NCI-H128 (cell line): ENCODE data around the gene ERC1.
"Not testable (repeated sequence)": the region's sequence is repeated elsewhere in the genome, so short reads cannot be mapped to it uniquely, and the experiment has no call there.

Source experiments
- DNase-seq: peaks from one replicate; lab custom pipeline; 2025; ENCODE audit not compliant: unreplicated experiment; lab: John Stamatoyannopoulos, UW

The ERC1 gene

DNA sequence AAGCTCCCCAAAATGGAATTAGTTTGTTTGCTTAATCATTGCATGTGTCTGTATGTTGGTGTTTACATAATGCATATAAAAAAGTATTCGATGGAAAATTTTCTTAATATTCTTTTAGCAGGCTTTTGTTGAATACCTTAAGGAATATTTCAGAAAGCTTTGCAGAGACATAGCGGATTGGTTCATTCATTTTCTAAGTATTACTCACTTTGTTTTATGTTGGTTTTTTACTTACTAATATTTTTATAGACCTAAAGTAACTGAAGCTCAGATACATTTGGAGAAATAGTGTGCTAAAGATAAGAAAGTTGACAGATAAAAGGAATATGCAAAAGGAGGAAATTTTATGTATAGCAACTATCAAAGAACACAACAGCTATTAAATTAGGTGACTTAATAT is 191.0 kb downstream of the ERC1 start:
- no peak for DNase-seq

DNA sequence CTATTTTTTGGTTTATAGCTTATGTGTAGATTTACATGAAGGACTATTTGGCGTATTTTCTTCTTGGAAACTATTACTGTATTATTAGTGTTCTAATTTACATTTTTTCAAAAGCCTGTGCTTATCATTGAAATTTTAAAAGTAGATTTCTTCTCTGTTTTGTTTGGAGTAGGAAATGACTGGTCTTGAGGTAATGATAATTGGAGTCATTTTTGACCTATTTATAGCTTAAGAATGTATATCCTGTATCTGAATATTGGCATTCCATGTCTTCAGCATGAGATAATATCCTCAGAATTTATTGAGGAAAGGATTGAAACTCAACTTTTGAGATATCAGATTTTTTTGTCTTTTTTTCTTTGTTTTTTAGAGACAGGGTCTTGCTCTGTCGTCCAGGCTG is 193.4 kb downstream of the ERC1 start:
- no peak for DNase-seq

DNA sequence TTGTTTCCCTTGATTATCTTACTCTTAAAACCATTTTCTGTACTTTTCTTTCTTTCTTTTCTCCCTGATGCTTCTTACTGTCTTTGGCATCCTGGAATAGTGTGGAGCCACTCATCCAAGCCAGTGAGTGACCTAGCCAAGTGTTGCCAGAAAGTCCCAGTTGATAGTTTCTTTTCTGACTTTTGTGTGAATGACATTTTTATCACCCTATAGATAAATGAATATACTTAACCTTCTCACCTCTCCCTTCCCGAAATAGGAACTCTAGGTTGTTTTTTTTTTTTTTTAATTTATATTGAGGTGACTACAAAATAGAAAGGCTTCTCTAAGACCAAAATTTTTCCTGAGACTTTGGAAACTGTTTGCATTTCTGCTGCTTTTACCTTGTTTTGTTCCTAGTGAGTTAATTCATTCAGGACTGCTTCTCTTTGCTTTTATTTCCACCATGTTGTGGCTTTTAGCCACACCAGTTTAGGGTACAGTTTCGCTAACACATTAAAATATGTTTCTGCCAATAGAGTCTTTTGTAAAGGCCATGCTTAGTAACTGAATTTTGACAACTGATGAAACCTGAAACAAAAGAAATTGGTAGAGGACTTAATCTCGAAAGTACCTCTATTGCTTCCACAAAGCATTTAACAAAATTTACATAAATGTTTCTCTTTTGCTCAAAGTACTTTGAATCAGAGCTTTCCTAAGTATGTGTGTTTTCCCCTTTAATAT is 194.6 kb downstream of the ERC1 start:
- no peak for DNase-seq

DNA sequence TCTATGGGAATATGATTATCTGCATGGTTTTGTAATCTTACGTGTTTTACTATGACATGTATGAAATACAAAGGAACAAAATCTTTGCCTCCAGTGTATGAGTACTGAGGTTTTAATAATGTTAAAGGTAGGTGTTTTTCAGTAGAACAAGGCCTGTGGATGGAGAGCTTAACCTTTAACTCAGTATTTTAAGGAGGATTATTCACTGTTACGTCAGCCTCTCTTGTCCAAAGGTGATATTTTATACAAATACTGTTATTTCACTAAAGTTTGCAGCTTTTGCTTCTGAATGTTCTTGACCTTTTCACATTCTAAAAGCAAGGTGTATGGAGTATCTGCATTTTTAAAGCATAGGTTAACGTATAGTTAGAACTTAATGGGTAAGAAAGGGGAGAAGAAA is 195.3 kb downstream of the ERC1 start:
- no peak for DNase-seq

DNA sequence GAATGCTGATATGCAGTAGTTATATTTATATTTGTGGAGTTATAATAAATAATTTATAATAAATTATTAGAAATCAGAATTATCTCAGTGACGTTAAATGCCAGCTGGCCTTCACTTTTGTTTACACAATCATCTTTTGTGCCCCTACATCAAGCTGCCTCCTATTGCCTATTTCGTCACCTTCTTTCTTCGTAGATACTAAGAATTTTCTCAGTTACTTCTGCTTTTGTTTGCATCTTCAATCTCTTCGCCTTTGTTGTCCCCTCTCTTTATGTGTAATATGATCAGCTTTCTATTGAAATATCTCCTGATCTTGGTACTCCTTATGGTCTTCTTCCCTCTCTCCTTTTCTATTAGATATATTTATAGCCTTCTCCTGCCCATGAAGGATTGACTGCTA is 197.0 kb downstream of the ERC1 start:
- DNase-seq = no peak

DNA sequence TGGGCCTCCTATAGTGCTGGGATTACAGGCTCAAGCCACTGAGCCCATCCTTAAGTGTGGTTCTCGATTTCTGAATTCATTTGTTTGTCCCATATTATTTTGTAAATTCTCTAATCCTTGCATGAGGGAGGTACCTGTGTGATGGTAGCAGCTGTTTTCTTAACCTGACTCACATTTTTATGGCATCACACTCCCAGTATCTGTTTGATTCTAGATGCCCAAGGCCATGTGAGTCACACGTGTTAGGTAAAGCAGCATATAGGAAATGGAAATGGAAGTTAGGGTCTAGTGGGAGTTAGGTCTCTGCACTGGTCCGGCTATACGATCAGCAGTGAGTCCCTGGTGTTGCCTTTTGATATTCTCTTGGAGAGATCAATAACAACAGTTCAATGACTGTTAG is 198.1 kb downstream of the ERC1 start:
- DNase-seq = no peak

DNA sequence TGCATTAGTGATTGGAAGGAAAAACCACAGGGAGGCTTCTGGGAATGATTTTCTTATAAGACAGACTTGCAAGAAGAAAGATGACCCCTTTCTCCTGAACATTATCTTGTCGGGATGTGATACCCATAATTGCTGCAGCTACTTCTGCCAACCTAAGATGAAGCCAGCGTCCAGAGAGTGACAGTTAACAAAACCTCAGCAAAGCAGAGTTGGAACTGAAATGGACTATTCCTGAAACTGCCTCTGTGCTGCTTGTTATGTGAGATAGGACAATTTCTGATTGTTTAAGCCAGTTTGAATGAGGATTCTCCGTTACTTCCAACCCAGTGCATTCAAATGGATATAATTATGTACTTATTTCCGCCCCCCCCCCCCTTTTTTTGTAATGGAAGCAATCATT is 204.5 kb downstream of the ERC1 start:
- no peak for DNase-seq

DNA sequence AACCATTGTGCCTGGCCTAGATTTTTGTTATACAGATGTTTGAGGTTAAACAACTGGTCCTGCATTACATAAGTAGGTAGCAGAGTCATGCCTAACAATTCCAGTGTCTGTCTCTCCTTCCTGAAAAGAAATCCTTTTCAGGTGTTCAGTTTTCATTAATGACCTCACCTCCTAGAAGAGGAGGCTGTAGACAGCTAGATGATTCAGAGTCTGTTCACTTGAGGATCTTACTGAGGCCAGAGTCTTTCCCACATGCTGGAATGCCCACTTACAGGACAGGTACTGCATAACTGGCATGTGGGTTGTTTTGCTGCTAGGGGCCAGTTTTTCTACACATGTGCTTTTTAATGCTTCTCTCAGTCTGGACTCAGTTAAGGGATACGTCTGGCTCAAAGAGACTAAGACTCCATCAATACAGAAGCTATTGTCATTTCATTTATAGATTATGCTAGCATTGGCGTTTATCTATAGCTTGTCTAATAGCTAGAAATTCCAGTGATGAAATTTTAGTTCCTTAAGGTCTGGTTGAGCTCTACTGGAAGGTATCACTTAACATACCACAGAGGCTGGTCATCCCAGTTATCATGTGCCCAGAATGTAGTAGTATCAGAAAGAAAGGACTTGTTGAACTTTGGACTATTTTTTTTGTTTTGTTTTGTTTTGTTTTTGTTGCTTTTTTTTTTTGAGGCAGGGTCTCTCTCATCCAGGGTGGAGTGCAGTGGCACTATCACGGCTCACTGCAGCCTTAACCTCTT is 206.4 kb downstream of the ERC1 start:
- DNase-seq = no peak

DNA sequence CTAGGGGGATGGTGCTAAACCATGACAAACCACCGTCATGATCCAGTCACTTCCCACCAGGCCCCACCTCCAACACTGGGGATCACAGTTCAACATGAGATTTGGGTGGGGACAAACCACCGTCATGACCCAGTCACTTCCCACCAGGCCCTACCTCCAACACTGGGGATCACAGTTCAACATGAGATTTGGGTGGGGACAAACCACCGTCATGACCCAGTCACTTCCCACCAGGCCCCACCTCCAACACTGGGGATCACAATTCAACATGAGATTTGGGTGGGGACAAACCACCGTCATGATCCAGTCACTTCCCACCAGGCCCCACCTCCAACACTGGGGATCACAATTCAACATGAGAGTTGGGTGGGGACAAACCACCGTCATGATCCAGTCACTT is 207.8 kb downstream of the ERC1 start:
- DNase-seq = not testable (repeated sequence)

DNA sequence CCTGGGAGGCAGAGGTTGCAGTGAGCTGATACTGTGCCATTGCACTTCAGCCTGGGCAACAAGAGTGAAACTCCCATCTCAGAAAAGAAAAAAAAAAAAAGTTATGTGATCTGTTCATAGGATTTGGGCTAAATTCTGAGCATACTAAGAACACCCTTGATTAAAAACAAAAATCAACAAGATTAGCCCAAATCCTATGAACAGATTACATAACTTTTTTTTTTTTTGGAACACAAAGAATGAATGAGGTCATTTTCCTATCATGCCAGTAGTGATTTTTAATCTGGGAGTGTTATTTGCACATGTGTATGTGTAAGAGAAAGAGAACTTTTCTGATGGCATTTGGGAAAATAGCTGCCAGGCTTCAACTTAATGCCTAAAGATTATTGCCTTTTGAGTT is 208.7 kb downstream of the ERC1 start:
- DNase-seq = no peak

DNA sequence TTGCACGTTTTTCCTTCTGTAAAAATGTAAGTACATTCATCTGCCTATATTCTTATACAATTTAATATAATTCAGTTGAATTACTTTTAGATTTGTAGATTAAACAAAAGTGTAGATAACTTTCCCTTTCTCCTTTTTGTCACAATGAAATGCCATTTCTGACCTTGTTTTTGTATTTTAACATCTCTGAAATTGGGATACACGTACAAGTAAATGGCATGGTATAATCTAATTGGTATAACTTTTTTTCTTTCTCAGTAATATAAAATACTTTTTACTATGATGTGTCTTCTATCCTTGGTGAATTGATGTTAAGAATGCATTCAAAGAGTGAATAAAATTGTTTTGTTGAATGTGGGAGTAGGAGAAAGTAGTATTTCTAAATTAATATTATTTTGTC is 210.0 kb downstream of the ERC1 start:
- DNase-seq = no peak

DNA sequence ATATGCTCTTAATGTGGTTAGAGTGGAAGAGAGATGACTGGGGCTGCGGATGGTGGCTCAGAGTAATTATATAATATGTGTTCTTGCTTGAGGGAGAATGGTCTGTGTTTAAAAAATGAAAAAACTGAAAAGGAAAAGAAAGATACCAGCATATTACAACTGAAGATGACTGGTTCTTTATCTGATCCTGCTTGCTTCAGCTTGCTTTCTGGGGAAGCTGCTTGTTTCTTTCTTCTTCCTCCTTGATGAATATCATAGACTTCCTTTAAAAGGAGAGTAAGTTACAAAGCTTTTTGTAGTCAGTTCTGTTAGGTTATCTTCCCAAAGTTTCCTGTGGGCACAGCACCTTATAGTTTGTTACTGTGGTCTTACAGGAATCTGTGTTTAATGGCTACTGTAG is 210.9 kb downstream of the ERC1 start:
- no peak for DNase-seq

DNA sequence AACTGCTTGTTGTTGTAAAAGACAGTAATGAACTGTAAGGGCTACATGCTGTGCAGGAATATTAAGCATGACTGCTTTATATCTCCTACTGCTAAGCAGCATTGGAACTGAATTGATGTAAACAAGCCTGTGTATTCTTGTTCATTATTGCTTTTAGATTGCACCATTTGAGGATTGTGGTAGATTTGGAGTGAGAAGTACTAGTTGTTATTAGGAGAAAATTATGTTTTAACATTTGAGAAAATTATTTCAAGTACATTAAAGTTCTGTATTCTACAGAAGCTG is 212.7 kb downstream of the ERC1 start:
- DNase-seq = no peak

DNA sequence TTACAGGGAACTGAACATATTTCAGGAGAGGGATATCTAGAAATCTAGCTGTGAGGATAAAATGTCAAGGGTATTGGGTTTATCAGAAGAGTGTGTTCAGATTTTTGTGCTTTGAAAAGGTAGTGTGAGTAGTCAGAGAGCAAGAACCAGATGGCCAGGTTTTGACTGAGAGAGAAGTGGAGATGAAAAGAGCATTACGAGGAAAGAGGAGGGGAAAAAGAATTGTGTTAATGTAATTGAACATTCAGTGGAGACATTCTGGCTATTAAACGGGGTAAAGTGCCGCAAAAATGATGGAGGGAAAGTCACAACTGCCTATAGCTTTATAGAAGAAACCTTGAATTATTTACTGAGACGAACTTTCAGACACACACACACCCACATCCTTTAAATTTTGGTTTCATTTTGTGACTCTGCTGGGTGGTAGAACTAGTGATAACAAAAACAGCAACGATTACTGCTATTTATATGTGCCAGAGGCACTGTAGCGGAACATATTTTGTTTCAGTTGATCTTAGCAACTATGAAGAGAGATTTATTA is 213.6 kb downstream of the ERC1 start:
- no peak for DNase-seq

DNA sequence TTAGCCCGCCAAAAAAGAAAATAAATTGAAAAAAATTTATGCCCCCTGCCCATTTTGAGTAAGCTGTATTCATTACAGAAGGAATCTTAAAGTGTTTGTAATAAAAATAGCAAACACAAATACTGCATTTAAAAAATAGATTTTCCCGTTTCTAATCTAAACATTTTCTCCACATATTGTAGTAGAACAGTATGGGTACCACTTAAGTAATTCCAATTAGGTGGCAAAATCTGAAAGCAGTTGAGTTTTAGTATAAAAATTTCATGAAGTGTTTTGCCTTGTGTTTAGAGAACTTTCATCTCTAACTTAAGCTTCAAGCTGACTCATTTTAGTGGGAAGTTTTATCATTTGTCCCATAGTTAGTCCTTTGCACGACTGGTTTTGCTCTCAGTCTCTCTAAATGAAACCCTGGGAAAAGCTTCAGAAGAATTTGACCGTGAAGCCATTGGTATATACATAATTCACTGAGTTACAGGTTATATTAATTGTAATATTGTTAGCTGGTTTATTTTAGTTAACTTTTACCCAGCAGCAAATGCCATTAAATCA is 214.6 kb downstream of the ERC1 start:
- DNase-seq = no peak

DNA sequence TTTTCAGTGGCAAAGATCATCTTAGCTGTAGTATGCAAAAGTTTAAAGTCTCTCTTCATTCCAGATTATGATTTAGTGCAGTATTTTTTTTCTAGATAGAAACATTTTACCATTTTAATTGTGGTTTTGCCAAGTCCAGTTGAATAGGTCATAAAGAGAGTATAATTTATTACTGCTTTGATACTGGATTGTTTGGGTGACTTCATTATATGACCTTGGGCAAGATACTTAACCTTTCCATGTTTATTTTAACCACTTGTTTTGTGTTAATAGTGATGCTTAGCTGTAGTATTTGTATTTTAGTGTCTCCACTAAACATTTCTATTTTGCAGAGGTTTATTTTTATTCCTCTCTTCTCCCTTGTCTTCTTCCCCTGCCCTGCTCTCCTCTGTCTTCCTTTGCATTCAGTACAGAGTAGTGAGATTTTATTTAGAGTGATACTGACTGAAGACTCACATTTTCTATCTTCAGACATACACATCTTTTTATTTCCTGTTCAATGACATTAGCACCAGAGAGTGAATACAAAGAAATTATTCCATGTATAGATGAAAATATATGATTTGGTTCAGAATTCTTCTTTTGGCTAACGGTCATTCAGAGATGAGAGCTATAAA is 215.2 kb downstream of the ERC1 start:
- no peak for DNase-seq

DNA sequence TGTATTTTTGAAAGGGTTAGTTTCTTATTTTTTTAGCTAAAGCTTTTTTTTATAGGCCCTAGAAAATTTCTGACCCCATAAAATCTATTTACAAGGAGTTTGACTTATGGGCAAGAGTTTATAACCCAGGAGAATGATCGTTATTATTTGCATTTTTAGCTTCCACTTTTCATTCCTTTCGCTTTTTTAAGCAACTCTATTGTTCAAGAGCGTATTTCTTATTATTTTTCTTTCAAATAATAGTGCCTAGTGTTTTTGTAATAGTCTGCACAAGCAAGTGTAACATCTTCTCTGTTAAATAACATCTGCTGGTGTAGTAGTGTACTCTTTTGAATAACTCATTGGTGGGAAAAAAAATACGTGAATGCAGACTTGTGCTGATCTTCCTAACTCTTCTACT is 216.3 kb downstream of the ERC1 start:
- DNase-seq = no peak

DNA sequence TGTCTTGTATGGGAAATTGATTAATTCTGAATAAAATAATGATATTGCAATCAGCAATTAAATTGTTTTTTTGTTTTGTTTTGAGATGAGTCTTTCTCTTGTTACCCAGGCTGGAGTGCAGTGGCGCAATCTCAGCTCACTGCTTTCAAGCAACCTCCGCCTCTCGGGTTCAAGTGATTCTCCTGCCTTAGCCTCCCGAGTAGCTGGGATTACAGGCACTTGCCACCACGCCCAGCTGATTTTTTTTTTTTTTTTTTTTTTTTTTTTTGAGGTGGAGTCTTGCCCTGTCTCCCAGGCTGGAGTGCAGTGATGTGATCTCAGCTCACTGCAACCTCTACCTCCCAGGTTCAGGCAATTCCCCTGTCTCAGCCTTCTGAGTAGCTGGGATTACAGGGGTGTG is 217.7 kb downstream of the ERC1 start:
- not testable (repeated sequence) for DNase-seq

DNA sequence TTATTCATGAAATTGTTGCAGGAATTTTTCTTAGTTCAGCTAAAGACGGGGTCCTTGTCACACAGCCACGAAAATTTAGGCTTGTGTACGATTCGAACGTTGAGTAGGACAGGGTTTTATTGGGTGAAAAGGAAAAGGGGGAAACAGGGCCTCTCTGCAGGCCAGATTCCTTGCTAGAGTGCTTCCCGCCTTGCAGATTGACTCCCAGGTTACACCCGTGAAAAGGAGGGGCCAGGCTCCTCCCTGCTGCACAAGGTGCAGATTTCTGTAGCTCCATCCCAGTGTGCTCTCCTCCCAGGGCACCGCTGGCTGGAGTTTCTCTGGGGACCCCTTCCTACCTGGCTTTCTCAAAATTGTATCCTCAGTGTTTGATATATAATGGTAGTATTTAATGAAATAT is 221.5 kb downstream of the ERC1 start:
- no peak for DNase-seq

DNA sequence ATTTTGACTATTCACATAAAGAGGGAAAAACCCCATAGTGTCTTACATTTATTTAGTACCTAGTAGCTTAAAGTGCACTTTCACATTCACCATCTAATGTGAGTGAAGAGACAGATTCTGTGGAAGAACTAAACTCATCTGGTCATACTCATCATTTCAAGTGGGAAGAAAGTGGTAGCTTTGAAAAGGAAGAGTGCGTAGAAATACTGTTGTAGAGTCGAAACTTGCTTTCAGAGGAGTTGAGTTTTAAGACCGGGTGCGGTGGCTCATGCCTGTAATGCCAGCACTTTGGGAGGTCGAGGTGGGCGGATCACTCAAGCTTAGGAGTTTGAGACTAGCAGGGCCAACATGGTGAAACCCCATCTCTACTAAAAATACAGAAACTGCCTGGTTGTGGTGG is 222.2 kb downstream of the ERC1 start:
- no peak for DNase-seq

DNA sequence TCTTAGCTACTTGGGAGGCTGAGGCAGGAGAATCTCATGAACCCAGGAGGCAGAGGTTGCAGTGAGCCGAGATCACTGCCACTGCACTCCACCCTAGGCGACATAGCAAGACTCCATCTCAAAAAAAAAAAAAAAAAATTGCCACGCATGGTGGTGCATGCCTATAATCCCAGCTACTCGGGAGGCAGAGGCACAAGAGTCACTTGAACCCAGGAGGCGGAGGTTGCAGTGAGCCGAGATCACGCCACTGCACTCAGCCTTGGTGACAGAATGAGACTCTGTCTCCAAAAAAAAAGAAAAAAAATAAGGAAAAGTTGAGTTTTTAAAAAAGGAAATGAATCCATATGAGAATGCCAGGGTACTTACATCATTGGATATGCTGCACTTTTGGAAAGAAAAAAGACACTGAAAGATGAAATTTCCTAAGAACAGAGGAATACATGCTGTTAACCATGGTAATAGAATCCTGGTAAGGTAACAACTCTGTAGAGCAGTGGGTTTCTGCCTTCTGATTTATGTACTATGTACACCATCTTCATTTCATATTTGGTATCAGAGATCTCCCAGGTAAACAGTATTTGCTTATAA is 222.7 kb downstream of the ERC1 start:
- no peak for DNase-seq

DNA sequence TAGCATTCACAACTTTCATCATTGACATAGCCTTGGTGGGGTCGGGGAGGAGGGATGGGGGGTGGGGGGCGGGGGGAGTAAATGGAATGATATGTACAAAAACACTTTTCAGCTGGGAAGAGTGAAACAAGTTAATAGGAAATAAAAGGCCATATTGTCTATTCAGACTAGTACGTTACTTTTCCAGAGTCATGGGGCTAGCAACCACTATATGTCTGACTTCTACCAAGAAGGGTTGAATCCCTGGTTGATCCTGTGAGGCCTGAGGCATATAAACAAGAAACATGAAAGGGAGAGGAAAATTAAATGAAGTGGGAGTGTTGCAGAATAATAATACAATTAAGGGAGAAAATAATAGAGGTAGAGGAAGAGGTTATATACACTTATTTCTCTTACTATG is 225.5 kb downstream of the ERC1 start:
- no peak for DNase-seq
